Stomach (tissue), 9 donors: ENCODE data around the gene PAK5. TPM values are rescaled to one million over a fixed set of nuclear protein-coding genes. Genes with fewer than 3 reads are reported as not detected.

Experiments
- DNase-seq, 2 donors: peaks; one replicate each; pipeline versions ENCODE4 v3.0.0 to v3.0.0-alpha.2; 2013 to 2019
- H3K27ac ChIP-seq, 5 donors: fragments of 200-600 bp in 4 of 5; sonication (generic) in 4 of 5; one replicate each; pipeline ENCODE4 v1.5.1; 2013 to 2019; ENCODE audit warnings: mild to moderate bottlenecking in 1 of 5, moderate library complexity in 1 of 5
- H3K27me3 ChIP-seq, 3 donors: fragments of 200-600 bp; sonication (generic); one replicate each; pipeline ENCODE4 v1.5.1; 2017 to 2019; ENCODE audit warnings: mixed run types in 1 of 3
- H3K36me3 ChIP-seq, 4 donors: fragments of 200-600 bp; sonication (generic); 1 replicate in 3 of 4; 2 replicates in 1 of 4; pipeline ENCODE4 v1.5.1; 2016 to 2019
- H3K4me1 ChIP-seq, 4 donors: fragments of 200-600 bp; sonication (generic); one replicate each; pipeline ENCODE4 v1.5.1; 2016 to 2019
- H3K4me3 ChIP-seq, 4 donors: fragments of 200-600 bp; sonication (generic) in 3 of 4; one replicate each; pipeline ENCODE4 v1.5.1; 2016 to 2019; ENCODE audit warnings: mild to moderate bottlenecking in 1 of 4
- H3K9me3 ChIP-seq, 4 donors: fragments of 200-600 bp; sonication (generic); one replicate each; pipeline ENCODE4 v1.5.1; 2016 to 2019
- CTCF ChIP-seq, 7 experiments: fragments of 450-650 bp in 4 of 7; fragments of 200-600 bp in 3 of 7; sonication (generic) in 3 of 7; IDR thresholded peaks; one replicate each; pipeline ENCODE4 v1.5.1; 2016 to 2019; ENCODE audit warnings: antibody characterized with exemption in 7 of 7, control low read depth in 2 of 7, mild to moderate bottlenecking in 1 of 7
- EP300 ChIP-seq: sonication (generic); formaldehyde crosslinking; IDR thresholded peaks from one replicate; pipeline ENCODE4 v1.6.1; 2017; ENCODE audit warnings: antibody characterized with exemption
- POLR2A ChIP-seq, 4 donors: fragments of 450-650 bp; IDR thresholded peaks; one replicate each; pipeline ENCODE4 v1.6.1; 2016; ENCODE audit warnings: antibody characterized with exemption in 4 of 4, control low read depth in 2 of 4, mild to moderate bottlenecking in 1 of 4, moderate library complexity in 1 of 4
- POLR2AphosphoS5 ChIP-seq, 3 donors: sonication (generic); formaldehyde crosslinking; IDR thresholded peaks; one replicate each; pipeline ENCODE4 v1.6.1; 2016; ENCODE audit warnings: antibody characterized with exemption in 3 of 3
- WGBS, 5 donors: extraction: QIAGEN DNeasy Blood & Tissue Kit in 3 of 5; methylation state at CpG; one replicate each; pipeline versions ENCODE4 v1.1.5 to v1.1.7; 2013 to 2018; 5-methylcytosine and 5-hydroxymethylcytosine counted together
- intact Hi-C: fragments of 100-400 bp; cut with DNase I; formaldehyde crosslinking; loops from one replicate; pipeline ENCODE4 v1.15.1; 2023; ENCODE audit warnings: low total_unique reads
- polyA plus RNA-seq, 3 donors: library from polyadenylated mRNA; stranded (reverse); fragments of 200-250 nt; gene quantifications; one replicate each; pipeline ENCODE4 v1.2.3, GENCODE V29; 2013
- total RNA-seq, 5 donors: library from RNA; depleted of rRNA; stranded (reverse); fragments of >200 nt; gene quantifications; one replicate each; pipeline versions ENCODE4 v1.1.0 to v1.2.3, GENCODE V29; 2014 to 2016
- donor health status: healthy with polysubstance abuse.
- donor health status: Bipolar disorder and iron deficiency.
- donor health status: healthy.

Gene PAK5
- total and polyA plus RNA-seq, 8 donors = under 0.01 to 0.92 (median 0.35) TPM; not detected in 3

- intact Hi-C loops = no loop called here
- no peaks in the 10 kb centered on the region for H3K36me3 ChIP-seq
- H3K4me3 ChIP-seq = no peak overlapping the region
- no peak overlapping the region for H3K27ac ChIP-seq
- no peak for TF ChIP-seq POLR2AphosphoS5 (IDR thresholded peaks at IDR 0.05)
- TF ChIP-seq EP300 = no peak
- no peak for TF ChIP-seq POLR2A (IDR thresholded peaks at IDR 0.05)
- no peak for TF ChIP-seq CTCF (IDR thresholded peaks at IDR 0.05)
- no peaks in the 10 kb centered on the region for H3K4me1 ChIP-seq
- no peaks in the 10 kb centered on the region for H3K27me3 ChIP-seq
- peaks cover 0 to 5% (median 0%) of the 10 kb centered on the region in 4 donors for H3K9me3 ChIP-seq
- no peak for DNase-seq
- 83 to 93% (median 89%) methylated on average over 2 of the region's 2 CpGs for WGBS, 5 donors
Measured at GRCh38 chr20:9789131-9789530, 49.7 kb downstream of the PAK5 start.

GRCh38 chr20:9775176-9775575 is 63.7 kb downstream of the PAK5 start:
- WGBS, 5 donors = 78 to 96% (median 94%) methylated on average over 3 of the region's 3 CpGs
- Histone ChIP-seq H3K4me1 (no peaks in the 10 kb centered on the region), H3K4me3 (no peak overlapping the region), H3K9me3 (peaks cover 0 to 6% (median 3%) of the 10 kb centered on the region in 4 donors), H3K27me3 (no peaks in the 10 kb centered on the region), H3K36me3 (no peaks in the 10 kb centered on the region), H3K27ac (no peak overlapping the region)
- TF ChIP-seq POLR2A (IDR thresholded peaks at IDR 0.05) = no peak
- no peak for TF ChIP-seq CTCF (IDR thresholded peaks at IDR 0.05)
- no peak for TF ChIP-seq EP300
- no peak for TF ChIP-seq POLR2AphosphoS5 (IDR thresholded peaks at IDR 0.05)
- DNase-seq = no peak
- intact Hi-C loops = no loop called here

- H3K4me3 ChIP-seq = no peak overlapping the region
- H3K4me1 ChIP-seq = no peaks in the 10 kb centered on the region
- no peaks in the 10 kb centered on the region for H3K36me3 ChIP-seq
- TF ChIP-seq POLR2A (IDR thresholded peaks at IDR 0.05) (no peak), EP300 (no peak), POLR2AphosphoS5 (IDR thresholded peaks at IDR 0.05) (no peak), CTCF (IDR thresholded peaks at IDR 0.05) (no peak)
- no peaks in the 10 kb centered on the region for H3K27me3 ChIP-seq
- 92 to 96% (median 93%) methylated on average over 6 of the region's 6 CpGs for WGBS, 5 donors
- DNase-seq = no peak
- H3K27ac ChIP-seq = no peak overlapping the region
- intact Hi-C loops = no loop called here
- no peaks in the 10 kb centered on the region for H3K9me3 ChIP-seq
Measured at GRCh38 chr20:9769954-9770353, 68.9 kb downstream of the PAK5 start.

- Histone ChIP-seq H3K4me3 (no peak overlapping the region), H3K9me3 (peaks cover 0 to 12% (median 6%) of the 10 kb centered on the region in 4 donors), H3K27me3 (no peaks in the 10 kb centered on the region), H3K4me1 (no peaks in the 10 kb centered on the region), H3K27ac (no peak overlapping the region), H3K36me3 (no peaks in the 10 kb centered on the region)
- TF ChIP-seq POLR2AphosphoS5 (IDR thresholded peaks at IDR 0.05) (no peak), POLR2A (IDR thresholded peaks at IDR 0.05) (no peak), EP300 (no peak), CTCF (IDR thresholded peaks at IDR 0.05) (no peak)
- intact Hi-C loops = no loop called here
- DNase-seq = no peak
- 83 to 97% (median 93%) methylated on average over 1 of the region's 1 CpG for WGBS, 5 donors
Measured at GRCh38 chr20:9761476-9761875, 77.4 kb downstream of the PAK5 start.
